HG03457 (cell line): ENCODE results near the gene NTF3.

Experiments used
- ATAC-seq: cut with Tn5 transposase; IDR thresholded peaks from one replicate; pipeline ENCODE4 v1.9.1; 2021; ENCODE audit warnings: moderate number of reproducible peaks; ENCODE audit not compliant: unreplicated experiment

Gene NTF3

DNA sequence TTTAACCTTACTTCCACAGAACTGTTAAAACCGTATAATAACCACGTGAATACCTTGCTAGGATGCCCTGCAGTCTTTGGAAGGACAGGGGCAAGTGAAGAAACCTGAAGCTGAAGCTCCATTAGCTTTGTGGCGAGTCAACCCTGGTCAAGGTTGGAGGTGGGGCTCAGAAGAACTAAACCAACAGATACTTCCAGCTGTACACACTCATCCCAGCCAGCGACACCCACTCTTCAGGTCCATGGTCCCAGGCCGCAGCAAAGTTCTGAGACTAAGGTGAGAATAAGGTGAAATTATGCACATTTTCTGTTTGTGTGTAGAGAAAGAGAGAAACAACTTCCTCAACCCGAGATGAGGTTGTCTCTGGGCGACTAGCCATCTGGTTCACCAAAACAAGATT lies 77.6 kb downstream of the NTF3 start:
- ATAC-seq, result no peak

DNA sequence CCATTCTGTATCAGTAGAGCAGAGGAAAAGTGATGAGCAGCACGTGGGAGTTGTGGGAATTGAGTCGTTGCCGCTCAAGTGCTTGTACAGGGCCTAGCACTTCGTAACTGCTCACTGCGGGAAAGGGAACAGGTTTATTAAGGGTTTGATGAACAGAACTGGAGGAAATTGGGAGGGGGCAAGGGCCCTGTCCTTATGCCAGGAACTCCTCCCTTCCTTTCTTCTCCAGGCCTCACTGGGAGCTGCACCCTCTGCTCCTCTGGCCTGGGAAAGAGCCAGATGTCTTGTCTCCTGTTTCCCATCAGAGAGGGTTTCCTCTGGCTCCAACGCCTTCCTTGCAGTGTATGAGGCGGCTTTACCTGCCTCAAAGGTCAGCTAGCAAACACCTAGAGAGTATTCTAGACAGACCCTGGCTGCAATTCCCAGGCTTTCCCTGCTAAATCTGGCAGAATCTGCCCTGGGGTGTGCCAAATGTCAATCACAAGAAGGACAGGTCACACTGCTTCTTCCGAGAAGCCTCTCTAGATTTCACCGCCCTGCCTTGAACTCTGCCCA lies 78.4 kb downstream of the NTF3 start:
- no peak for ATAC-seq

DNA sequence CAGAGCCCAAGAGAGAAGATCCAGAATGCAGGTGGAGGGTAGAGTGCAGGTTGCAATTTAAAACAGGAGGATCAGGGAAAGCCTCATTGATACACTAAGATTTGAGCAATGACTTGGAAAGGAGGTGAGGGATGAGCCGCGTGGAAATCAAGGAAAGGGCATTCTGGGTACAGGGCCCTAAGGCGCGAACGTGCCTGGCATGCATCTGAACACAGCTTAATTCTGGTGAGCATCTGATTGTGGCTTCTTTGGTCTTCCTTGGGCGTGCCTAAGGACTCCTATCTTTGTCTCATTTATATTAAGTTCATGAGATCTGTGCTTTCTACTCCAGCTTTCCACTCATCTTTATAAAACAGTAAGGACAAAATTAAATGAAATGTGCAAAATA lies 79.3 kb downstream of the NTF3 start:
- ATAC-seq, result no peak

DNA sequence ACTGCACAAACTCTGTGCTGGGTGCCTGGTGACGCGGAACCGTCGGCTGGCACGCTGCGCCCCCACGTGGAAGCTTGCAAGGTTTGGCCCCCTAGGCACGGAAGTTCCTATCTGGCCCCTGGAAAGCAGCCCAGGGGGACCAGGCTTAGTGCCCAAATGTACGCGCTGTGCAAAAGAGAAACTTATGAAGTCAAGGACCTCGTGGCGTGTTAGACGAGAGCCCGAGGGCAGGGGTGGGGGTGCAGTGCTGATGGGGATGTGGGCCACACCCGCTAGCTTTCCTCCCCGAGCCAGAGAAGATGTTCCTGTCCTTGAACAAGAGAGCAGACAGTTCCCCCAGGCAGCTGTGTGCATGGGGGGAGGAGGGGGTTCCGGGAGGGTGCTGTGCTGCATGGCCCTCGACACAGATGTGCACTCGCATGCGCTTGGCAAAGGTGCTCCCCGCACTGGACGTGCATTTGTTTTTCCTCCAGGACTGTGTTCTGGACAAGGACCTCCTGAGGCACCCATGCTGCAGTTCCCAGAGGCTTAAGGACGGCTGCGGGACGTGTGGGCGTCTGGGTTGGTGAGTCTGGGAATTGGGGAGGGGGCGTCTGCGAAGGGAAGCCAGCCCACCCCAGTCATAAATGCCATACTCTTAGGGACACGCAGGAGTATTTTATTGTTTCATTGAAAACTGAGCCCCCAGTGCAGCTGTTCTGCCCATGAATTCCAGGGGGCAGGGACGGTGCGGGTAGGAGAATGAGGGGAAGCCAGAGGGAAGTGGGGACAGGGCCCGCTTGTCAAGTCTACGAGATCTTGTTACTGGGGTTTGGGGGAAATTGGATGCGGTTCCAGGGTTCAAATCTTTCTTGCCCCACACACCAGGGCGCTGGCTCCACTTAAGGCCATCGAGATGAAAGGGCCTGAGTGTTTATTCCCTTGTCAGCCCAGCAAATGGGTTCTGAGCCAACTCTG lies 80.0 kb downstream of the NTF3 start:
- no peak for ATAC-seq

DNA sequence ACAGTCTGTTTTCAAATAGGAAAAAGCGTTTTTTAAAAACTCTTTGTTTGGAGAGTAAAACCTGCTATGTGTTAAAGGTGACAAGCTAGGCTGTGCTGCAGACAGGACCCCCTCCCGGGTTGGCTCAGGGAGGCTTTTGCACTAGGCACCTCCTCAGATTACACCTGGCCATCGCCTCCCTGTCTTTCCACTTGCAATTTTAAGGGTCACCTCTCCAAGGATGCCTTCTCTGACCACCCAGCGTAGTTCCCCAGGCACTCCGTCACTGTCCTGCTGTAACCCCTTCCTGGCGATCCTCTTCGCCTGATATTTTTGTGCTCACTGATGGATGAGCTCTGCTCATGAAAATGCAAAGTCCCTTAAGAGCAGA lies 80.7 kb downstream of the NTF3 start:
- ATAC-seq, result no peak

DNA sequence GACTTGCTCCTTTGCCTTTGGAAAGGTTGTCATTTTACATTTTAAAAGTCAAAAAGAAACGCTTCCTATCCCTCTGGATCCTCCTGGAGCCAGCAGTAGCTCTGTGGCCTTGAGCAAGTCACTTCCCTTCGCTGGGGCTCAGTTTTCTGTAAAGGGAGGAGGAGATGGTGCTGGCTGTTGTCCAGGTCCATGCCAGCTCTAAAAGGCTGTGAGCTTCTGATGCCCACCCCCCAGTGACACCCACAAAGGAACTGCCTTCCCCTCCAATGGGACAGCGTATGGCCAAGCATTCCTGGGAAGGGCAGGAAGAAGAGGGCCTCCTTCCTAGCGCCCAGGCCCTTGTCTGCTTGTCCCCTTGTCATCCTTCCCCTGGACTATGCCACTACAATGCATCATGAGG lies 81.5 kb downstream of the NTF3 start:
- ATAC-seq, result no peak

DNA sequence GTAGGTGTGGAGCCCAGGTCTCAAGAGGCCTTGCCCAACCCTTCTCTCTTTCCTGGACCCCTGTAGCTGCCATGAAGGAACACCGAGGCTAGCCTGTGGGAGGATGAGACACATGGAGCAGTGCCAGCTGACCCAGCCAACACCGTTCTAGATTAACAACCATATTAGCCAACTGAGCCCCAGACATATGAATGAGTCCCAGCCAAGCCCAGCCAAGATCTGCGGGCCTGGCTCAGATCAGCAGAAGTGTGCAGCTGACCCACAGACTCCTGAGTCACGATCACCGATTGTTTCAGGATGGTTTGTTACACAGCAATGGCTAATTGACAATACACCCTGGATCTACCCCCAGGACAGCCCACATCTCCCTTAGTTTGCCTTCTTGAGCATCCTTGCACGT lies 82.1 kb downstream of the NTF3 start:
- no peak for ATAC-seq

DNA sequence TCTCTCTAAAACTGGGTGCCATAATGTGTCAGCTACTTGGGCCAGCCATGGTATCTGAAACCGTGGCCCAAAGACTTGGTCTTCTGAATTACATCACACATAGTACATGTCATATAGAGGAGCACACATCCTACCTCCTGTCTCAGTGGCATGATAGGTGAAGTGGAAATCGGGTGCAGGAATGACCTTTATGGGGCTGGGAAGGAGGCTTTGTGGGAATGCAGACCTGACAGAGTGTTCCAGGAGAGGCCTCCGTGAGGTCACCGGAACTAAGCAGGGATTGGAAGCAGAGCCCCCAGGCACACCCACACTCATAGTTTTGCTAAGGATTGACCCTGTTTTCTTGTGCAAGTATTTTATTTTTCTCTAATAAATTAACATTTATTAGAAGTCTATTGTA lies 82.6 kb downstream of the NTF3 start:
- no peak for ATAC-seq

DNA sequence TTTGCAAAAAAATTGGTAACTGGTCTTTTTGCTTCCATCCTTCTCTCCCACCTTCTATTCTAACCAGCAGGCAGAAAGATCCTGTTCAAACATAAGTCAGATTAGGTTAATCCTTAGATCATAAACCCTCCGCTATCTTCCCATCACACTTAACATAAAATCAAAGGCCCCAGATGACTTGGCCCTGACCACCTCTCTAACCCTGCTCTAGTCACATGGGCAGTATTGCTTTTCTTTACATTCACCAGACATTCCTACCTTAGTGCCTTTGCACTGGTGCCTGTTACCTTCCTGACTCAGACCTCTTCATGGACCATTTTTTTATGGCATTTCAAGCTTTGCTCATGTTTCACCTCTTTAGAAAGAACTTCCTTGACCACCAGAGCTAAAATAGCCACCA lies 83.5 kb downstream of the NTF3 start:
- ATAC-seq, result no peak

DNA sequence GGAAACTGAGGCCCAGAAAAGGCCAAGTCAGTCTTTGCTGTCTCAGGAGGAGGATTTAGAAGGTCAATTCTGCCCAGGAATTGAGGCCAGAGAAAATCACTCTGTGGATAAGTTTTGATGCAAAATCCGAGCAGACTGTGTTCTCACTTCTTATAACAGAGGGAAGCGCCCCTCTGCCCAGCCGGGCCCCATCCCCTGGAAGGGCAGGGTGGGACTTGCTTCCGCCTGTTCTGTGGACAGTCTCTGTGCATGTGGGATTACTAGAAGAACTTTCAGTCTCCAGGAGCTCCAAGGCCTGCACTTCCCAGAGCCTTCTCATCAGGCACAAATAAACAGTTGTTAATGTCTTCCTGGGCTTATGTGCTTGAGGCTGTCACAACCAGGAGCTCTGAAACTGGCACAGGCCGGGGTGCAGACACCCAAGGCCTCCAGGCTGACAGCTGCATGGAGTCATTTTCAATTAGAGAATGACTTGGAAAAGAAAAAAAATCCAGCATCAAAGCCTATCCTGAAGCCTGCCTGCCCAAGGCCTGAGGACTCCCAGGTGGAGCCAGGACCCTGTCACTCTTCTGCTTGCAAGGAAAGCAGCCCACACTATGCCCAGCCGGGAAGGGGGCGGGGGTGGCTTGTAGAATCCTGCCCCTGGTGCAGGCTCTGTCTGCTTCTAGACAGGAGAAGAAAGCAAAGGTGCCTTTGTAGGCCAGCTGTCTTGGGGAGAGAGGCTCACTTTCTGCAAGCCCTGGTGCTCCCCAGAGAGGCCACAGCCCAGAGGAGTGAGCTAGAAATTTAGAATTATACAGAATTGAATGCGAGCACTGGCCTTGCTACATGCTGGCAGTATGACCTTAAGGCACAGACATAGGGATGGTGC lies 84.7 kb downstream of the NTF3 start:
- ATAC-seq, result no peak

DNA sequence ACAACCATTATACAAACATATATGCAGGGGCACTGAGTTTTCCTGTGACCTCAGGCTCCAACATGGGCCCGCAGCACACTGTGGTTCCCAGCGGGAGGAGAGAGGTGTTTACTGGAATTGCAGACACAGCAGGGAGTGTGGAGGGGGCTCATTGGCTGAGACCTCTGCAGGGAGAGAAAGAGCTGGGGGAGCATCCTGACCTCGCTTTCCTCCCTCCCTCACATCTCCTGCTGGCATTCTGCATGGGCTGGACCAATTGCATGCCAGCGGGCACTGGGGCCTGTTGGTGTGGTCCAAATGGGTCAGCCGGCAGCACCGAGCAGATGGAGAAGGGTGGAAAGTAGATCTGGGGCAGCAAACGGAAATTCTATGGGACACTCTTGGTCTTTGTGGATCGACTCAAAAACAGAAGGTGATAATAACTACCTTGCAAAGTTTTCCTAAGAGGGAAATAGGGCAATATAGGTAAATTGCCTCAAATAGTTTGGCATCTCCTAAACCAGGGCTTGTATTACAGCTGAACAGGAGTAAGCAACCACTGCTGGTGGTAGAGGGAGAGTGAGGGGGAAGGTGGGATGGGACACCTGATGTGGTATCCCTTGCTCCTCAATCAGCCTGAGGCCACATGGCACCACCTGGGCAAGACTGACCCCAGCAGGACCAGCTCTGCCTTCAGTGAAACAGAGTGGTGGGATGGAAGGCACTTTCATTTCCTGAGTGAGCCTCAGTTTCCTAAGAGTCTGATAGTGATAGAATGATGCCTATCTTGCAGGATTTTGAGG lies 86.9 kb downstream of the NTF3 start:
- ATAC-seq, result no peak

DNA sequence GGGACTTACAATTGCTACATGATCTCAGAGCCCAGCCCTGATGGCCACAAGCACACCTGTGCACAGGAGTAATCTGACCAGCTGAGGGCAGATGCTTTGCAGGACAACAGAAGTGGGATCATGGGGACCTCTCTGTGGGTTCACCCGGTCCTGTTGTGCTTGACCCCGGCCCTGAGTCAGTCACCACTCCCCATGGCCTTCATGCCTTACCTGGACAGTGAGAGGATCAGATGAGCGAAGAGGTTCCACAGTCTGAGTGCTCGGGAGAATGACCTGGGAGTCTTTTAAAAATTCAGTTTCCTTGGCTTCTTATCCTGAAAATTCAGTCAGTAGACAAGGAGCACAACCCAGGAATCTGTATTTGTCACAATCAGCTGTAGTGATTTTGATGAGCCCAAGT lies 88.1 kb downstream of the NTF3 start:
- no peak for ATAC-seq

DNA sequence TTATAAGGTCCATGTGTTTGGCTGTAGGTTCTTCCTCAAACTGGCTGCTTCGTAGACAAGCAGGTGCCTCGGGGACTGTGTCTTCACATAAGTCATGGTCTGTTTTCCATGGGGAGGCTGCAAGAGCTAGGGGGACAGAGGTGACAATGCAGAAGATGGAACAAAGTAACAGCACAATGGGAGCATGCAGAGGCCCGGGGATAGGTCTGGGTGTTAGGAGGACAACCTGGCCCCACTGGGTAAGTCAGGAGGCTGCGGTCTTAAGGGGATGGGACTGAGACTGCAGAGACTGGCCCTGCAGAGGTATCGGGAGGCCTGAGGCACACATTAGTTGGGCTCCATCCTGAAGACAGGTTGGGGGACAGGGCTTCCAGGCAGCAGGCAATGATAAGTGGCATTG lies 88.9 kb downstream of the NTF3 start:
- no peak for ATAC-seq

DNA sequence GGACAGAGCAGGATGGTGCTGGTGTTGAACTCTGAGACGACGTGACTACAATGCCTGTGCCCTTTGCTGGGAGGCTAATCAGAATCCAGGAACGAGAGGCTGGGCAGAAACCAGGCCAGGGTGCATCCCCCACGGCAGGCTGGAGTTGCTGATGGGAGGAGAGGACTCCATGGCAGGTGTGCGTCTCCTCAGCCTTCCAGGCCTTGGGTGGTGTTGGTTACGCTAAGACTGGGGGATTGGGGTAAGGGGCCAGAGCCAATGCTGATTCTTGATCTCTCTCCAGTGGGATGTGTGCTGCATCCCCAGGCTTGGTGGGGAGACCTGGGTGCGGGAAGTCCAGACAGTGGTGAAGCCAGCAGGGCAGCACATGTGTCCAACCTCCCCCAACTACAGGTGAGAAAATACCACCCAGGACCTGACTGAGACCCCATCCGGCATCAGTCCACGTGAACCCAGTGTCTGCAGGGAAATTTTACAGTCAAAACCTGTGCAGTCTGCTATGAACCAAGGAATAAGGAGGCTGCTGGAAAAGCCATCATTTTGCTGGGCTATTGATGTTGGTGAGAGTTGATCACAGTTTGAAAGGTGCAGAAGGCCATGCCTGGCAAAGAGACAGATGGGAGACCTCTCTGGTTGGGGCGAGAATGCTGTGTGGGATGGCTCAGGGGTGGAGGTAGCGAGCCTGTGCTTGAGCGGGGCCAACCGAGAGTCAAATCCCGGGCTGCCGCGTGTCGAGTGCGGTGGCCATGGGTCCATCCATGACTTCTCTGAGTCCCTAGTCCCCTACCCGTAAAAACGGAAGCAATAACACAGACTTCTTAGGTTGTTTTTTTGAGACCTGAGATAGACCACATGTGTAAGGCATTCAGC lies 89.8 kb downstream of the NTF3 start:
- ATAC-seq, result no peak

DNA sequence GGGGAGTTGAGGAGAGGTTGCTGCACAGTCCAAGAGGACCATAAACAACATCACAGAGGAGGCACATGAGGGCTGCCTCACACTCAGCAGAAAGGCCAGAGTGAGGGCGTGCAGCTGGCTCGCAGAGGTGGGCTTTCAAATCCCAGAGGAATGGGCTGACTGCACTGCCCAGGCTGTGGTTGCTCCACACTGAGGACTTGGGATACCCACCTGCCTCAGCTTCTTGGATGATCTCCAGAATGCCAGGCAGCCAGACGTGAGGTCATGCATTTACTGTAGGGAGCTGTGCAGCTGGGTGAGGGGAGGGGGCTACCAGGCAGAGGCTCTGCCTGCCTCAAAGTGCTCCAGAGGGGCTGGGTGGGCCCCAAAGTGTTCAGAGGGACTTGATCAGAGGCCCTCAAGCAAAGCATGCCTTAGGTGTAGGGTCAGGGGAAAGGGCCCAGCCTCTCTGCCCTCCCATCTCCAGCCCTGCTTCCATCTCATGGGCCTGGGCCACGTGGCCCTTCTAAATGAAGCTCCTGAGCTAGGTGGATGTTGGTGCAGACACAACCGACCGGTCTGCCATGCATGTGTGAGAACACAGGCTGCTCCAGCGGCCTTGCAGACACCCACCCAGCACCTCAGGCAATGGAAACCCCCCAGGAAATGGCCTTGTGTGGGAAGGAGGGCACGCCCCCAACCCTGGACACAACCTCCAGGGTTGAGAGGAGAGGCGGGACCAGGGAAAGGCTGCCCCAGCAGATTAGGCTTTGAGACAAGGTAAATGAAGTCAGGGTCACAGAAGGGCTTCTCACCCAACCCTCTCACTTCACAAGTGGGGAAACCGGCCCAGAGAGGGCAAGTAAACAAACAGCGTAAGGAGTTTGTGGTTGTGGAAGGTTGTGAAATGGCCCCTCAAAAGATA lies 90.8 kb downstream of the NTF3 start:
- ATAC-seq, result no peak

DNA sequence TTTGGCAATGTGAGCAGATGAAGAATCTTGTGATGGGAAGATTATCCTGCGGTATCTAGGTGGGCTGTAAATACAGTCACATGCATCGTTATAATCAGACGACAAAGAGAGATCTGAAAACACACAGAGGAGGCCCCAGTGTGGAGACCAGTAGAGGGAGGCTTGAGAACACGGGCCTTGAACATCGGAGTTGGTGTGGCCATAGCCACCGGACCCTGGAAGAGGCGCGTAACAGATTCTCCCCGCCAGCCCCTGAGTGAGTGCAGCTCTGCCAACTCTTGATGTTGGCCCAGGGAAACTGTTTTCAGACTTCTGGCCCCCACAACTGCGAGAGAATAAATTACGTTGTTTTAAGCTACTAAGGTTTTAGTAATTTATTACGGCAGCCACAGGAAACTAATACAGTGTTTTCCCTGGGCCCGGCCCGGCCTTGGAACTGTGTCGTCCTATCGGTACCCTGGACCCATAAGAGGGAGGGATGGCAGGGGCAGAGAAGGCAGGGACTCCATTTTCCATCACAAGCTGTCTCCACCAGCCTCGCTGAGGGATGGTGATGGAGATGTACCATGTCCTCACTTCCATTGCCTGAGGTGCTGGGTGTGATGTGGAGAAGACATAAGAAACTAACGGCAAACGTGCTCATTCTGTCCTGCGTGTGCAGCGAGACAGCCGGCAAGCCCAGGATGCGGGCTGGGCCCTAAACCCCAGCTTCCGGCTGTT lies 91.6 kb downstream of the NTF3 start:
- no peak for ATAC-seq

DNA sequence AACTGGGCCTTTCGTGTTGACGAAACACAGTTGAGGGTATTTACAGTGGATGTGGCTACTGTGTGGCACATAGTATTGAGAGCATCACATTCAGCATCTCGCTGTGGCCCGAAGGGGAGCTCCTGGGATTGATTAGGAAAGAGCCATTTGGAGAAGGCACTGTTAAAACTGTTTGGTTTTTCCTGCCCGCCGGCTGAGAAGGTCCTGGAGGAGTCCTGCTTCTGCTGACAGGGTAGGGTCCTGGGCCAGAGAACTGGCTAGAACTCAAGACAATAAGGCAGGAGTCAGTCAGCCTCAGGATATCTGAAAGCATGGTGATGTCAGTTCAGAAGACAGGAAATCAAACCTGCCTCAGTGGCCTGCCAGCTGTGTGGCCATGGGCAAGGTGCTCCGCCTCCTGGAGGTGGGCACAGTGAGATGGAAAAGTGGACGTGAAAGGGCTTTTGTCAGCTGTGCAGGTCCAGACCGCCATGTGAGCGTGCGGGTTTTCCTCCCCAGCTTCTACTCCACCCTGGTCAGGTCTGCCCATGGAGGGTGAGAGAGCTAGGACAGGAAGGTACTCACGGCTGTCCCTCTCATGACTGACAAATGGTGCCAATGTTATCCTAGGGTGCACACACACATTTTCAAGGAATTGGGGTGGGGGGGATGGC lies 92.3 kb downstream of the NTF3 start:
- ATAC-seq, result no peak
